HCT116 (cell line): Measurements from ENCODE around the gene BPIFB4. TPM values are rescaled to one million over a fixed set of nuclear protein-coding genes. Genes with fewer than 3 reads are reported as not detected.

Source experiments
- ATAC-seq: fragments of 200-7000 bp; cut with Tn5 transposase; 2 replicates; pipeline ENCODE4 v1.9.1; 2020; ENCODE audit warnings: mild to moderate bottlenecking, moderate library complexity
- BruUV-seq: library from RNA; stranded (reverse); fragments of 400-500 nt; replicated peaks from 2 replicates; lab custom pipeline; 2021; lab: Mats Ljungman, UMichigan
- CTCF ChIA-PET: fragments of 300-600 bp; sonication (Branson Sonifier 250); formaldehyde crosslinking; loops from one replicate; lab custom pipeline; 2021; ENCODE audit warnings: antibody characterized with exemption; lab: Charles Lee
- POLR2A ChIA-PET: fragments of 300-600, 350-600 bp; sonication (Branson Sonifier 250); formaldehyde crosslinking; loops from one replicate; lab custom pipeline; 2021; ENCODE audit warnings: antibody characterized with exemption; lab: Charles Lee
- RAD21 ChIA-PET, 2 experiments: fragments of 300-600 bp; sonication (Branson Sonifier 250); formaldehyde crosslinking; loops; one replicate each; lab custom pipeline; 2023; ENCODE audit warnings: low total read pairs in 2 of 2; ENCODE audit not compliant: uncharacterized antibody in 2 of 2, unreplicated experiment in 2 of 2, low non-redundant PET in 1 of 2; lab: Charles Lee
- DNase-seq: peaks from one replicate; pipeline ENCODE4 v3.0.0-alpha.2; 2010; ENCODE audit warnings: low read depth, low spot score
- H2AFZ ChIP-seq: fragments of 200-600 bp; shearing (Covaris generic), sonication (generic); 2 replicates; pipeline ENCODE4 v1.6.1; 2017; ENCODE audit warnings: low read depth, mixed run types, mixed read lengths, antibody characterized with exemption, low read length; ENCODE audit not compliant: poor library complexity, severe bottlenecking
- H3K27ac ChIP-seq: 2 replicates; pipeline ENCODE4 v1.5.1; 2012; ENCODE audit warnings: low read depth, low read length
- H3K27me3 ChIP-seq: fragments of 200-600 bp; sonication (generic); 2 replicates; pipeline ENCODE4 v1.6.1; 2016; ENCODE audit warnings: mixed run types, low read length, mixed read lengths; ENCODE audit not compliant: insufficient read depth
- H3K36me3 ChIP-seq, 2 experiments: fragments of 200-500 bp in 1 of 2; fragments of 200-600 bp in 1 of 2; sonication (Bioruptor generic) in 1 of 2; sonication (generic) in 1 of 2; 2 replicates each; pipeline versions ENCODE4 v1.5.1 to v1.6.1; 2014 to 2016; ENCODE audit warnings: low read length in 2 of 2, inconsistent platforms in 1 of 2, mixed read lengths in 1 of 2, mixed run types in 1 of 2; ENCODE audit not compliant: insufficient read depth in 2 of 2, control insufficient read depth in 1 of 2
- H3K4me1 ChIP-seq, 2 experiments: fragments of 200-600 bp in 1 of 2; sonication (generic) in 1 of 2; 2 replicates each; pipeline versions ENCODE4 v1.5.1 to v1.6.1; 2012 to 2017; ENCODE audit warnings: low read length in 2 of 2, inconsistent platforms in 1 of 2, mild to moderate bottlenecking in 1 of 2, mixed read lengths in 1 of 2, mixed run types in 1 of 2, moderate library complexity in 1 of 2; ENCODE audit not compliant: insufficient read depth in 2 of 2, control insufficient read depth in 1 of 2
- H3K4me2 ChIP-seq: fragments of 200-600 bp; sonication (generic); 2 replicates; pipeline ENCODE4 v1.6.1; 2017; ENCODE audit warnings: mixed run types, low read length, mixed read lengths
- H3K4me3 ChIP-seq, 2 experiments: fragments of 200-600 bp in 1 of 2; sonication (generic) in 1 of 2; replicated peaks in 1 of 2; 2 replicates each; pipeline ENCODE4 v1.5.1; 2011 to 2016; ENCODE audit warnings: low read length in 2 of 2, control low read depth in 1 of 2, low read depth in 1 of 2, mild to moderate bottlenecking in 1 of 2, mixed read lengths in 1 of 2, mixed run types in 1 of 2
- H3K79me2 ChIP-seq: fragments of 200-600 bp; sonication (generic); 2 replicates; pipeline ENCODE4 v1.6.1; 2017; ENCODE audit warnings: mild to moderate bottlenecking, mixed run types, low read length, moderate library complexity, mixed read lengths; ENCODE audit not compliant: insufficient read depth
- H3K9ac ChIP-seq: fragments of 200-600 bp; sonication (generic); 2 replicates; pipeline ENCODE4 v1.6.1; 2016; ENCODE audit warnings: low read length, mixed read lengths
- H3K9me2 ChIP-seq: fragments of 200-600 bp; sonication (generic), shearing (Covaris generic); 2 replicates; pipeline ENCODE4 v1.6.1; 2017; ENCODE audit warnings: mixed run types, mild to moderate bottlenecking, moderate library complexity; ENCODE audit not compliant: insufficient read depth
- H3K9me3 ChIP-seq, 2 experiments: fragments of 200-500 bp in 1 of 2; fragments of 200-600 bp in 1 of 2; sonication (Bioruptor generic) in 1 of 2; sonication (generic) in 1 of 2; 2 replicates each; pipeline ENCODE4 v1.6.1; 2014 to 2017; ENCODE audit warnings: low read length in 2 of 2, mixed read lengths in 2 of 2, inconsistent platforms in 1 of 2, low read depth in 1 of 2, mild to moderate bottlenecking in 1 of 2, mixed run types in 1 of 2, moderate library complexity in 1 of 2; ENCODE audit not compliant: control insufficient read depth in 1 of 2, insufficient read depth in 1 of 2
- H4K20me1 ChIP-seq: fragments of 200-600 bp; sonication (generic), shearing (Covaris generic); 2 replicates; pipeline ENCODE4 v1.6.1; 2017; ENCODE audit warnings: mixed run types, mild to moderate bottlenecking, moderate library complexity; ENCODE audit not compliant: insufficient read depth
- EGR1 ChIP-seq: IDR thresholded peaks from 2 replicates; pipeline ENCODE4 v1.6.1; 2012; ENCODE audit warnings: low read depth
- EZH2 ChIP-seq: fragments of 200-600 bp; sonication (generic); IDR thresholded peaks from 2 replicates; pipeline ENCODE4 v1.6.1; 2017; ENCODE audit warnings: antibody characterized with exemption, mixed run types
- EZH2phosphoT487 ChIP-seq: fragments of 200-600 bp; IDR thresholded peaks from 2 replicates; pipeline ENCODE4 v1.6.1; 2018; ENCODE audit warnings: antibody characterized with exemption, borderline replicate concordance
- JUND ChIP-seq: IDR thresholded peaks from 2 replicates; pipeline ENCODE4 v1.6.1; 2012
- SIN3A ChIP-seq: IDR thresholded peaks from 2 replicates; pipeline ENCODE4 v1.6.1; 2012; ENCODE audit warnings: low read depth
- SRF ChIP-seq: IDR thresholded peaks from 2 replicates; pipeline ENCODE4 v1.6.1; 2012; ENCODE audit warnings: low read depth
- YY1 ChIP-seq: IDR thresholded peaks from 2 replicates; pipeline ENCODE4 v1.6.1; 2011; ENCODE audit warnings: low read length, low read depth, moderate library complexity, mild to moderate bottlenecking; ENCODE audit not compliant: insufficient replicate concordance; ENCODE audit errors: extremely low read depth
- ZNF274 ChIP-seq: fragments of 200-500 bp; sonication (Bioruptor generic); IDR thresholded peaks from 2 replicates; pipeline ENCODE4 v1.6.1; 2014; ENCODE audit warnings: mild to moderate bottlenecking, low read depth, low read length, inconsistent platforms
- intact Hi-C: fragments of 100-400 bp; cut with micrococcal nuclease; formaldehyde crosslinking; loops from 2 replicates; pipeline ENCODE4 v1.10.0; 2022
- total RNA-seq: library from RNA; stranded (reverse); gene quantifications from one replicate; pipeline ENCODE4 v1.2.1, GENCODE V29; 2021; ENCODE audit not compliant: unreplicated experiment
- TF ChIP-seq, protein P1 (sequence below): IDR thresholded peaks from 2 replicates; pipeline ENCODE4 v1.6.1; 2011; ENCODE audit warnings: mild to moderate bottlenecking, low read length, moderate library complexity; ENCODE audit not compliant: insufficient replicate concordance; ENCODE audit errors: extremely low read depth
- TF ChIP-seq, protein P2 (sequence below): IDR thresholded peaks from 2 replicates; pipeline ENCODE4 v1.6.1; 2012
- TF ChIP-seq, protein P3 (sequence below): IDR thresholded peaks from 2 replicates; pipeline ENCODE4 v1.6.1; 2012; ENCODE audit warnings: low read depth

The BPIFB4 gene
- total RNA-seq, 1 experiment from 2014 or later: not detected

DNA sequence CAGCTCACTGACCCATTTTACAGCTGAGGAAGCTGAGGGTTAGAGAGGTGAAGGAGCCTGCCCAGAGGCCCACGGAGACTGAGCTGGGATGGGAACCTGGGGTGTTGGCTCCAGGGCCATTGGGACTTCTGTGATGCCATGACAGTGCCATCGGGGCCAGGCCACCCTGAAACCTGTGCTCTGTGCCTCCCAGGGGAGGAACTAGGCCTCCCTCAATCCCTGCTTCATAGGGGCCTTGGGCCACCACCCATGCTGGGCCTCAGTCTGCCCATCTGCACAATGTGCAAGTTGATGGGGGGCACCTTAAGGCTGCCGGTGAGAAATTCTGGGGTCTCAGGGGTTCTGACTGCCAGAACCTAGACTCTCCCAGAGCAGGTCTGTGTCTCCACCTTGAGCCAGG, 24.9 kb downstream of the BPIFB4 start (continued):
- TF ChIP-seq EZH2 (no peak), SRF (no peak), SIN3A (no peak)
- TF ChIP-seq, protein P1, sequence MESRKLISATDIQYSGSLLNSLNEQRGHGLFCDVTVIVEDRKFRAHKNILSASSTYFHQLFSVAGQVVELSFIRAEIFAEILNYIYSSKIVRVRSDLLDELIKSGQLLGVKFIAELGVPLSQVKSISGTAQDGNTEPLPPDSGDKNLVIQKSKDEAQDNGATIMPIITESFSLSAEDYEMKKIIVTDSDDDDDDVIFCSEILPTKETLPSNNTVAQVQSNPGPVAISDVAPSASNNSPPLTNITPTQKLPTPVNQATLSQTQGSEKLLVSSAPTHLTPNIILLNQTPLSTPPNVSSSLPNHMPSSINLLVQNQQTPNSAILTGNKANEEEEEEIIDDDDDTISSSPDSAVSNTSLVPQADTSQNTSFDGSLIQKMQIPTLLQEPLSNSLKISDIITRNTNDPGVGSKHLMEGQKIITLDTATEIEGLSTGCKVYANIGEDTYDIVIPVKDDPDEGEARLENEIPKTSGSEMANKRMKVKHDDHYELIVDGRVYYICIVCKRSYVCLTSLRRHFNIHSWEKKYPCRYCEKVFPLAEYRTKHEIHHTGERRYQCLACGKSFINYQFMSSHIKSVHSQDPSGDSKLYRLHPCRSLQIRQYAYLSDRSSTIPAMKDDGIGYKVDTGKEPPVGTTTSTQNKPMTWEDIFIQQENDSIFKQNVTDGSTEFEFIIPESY: no peak

DNA sequence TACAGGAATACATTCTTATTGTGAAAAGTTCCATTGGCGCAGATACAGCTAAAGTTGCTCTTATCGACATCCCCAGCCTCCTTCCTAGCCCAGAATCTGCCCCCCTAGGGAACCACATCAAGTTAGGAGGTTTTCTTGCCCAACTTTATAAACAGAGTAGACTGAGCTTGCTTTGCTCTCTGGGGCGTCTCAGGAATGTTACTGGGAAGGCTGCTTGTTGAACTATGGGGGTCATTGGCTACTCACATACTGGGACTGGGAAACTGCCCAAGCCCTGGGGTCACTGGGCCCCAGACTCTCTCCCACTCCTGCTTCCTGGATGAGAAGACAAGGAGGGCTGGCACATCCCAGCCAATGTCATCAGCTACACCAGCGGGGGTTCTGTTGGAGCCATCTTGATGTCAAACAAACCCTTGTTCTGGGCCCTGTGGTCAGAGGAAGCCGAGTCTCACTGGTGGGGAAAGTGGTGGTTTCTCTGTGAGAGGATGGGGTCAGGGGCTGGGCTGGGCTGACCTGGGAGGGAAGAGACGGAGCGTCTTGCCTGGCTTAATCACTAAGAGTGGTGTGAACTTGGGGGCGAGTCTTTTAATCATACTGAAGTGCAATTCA, 26.0 kb downstream of the BPIFB4 start:
- ChIA-PET RAD21 (no interaction called here), POLR2A (interaction anchor here (0.6 kb wide), 1 partner anchor 1064 kb away, joined by 3 read pairs; no protein-coding TSS in a partner anchor), CTCF (interaction anchor here (1.0 kb wide), 1 partner anchor 9 kb away, joined by 3 read pairs; no protein-coding TSS in a partner anchor)
- BruUV-seq: no TSS peak
- Histone ChIP-seq H3K4me1 (no peaks in the 10 kb centered on the region), H4K20me1 (no peaks in the 10 kb centered on the region), H3K27ac (no peak overlapping the region), H3K4me3 (no peak overlapping the region), H3K27me3 (no peaks in the 10 kb centered on the region), H3K9ac (no peak overlapping the region), H3K79me2 (no peaks in the 10 kb centered on the region), H3K4me2 (no peak overlapping the region), H2AFZ (no peak overlapping the region), H3K9me2 (no peaks in the 10 kb centered on the region), H3K36me3 (no peaks in the 10 kb centered on the region), H3K9me3 (no peaks in the 10 kb centered on the region)
- no peak for DNase-seq
- ATAC-seq: no peak
- TF ChIP-seq SRF (no peak), EZH2phosphoT487 (no peak), EZH2 (no peak), ZNF274 (no peak), EGR1 (no peak), JUND (no peak), YY1 (no peak)
- TF ChIP-seq, protein P2, sequence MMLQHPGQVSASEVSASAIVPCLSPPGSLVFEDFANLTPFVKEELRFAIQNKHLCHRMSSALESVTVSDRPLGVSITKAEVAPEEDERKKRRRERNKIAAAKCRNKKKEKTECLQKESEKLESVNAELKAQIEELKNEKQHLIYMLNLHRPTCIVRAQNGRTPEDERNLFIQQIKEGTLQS: no peak
- TF ChIP-seq, protein P1: no peak
- TF ChIP-seq, protein P3, sequence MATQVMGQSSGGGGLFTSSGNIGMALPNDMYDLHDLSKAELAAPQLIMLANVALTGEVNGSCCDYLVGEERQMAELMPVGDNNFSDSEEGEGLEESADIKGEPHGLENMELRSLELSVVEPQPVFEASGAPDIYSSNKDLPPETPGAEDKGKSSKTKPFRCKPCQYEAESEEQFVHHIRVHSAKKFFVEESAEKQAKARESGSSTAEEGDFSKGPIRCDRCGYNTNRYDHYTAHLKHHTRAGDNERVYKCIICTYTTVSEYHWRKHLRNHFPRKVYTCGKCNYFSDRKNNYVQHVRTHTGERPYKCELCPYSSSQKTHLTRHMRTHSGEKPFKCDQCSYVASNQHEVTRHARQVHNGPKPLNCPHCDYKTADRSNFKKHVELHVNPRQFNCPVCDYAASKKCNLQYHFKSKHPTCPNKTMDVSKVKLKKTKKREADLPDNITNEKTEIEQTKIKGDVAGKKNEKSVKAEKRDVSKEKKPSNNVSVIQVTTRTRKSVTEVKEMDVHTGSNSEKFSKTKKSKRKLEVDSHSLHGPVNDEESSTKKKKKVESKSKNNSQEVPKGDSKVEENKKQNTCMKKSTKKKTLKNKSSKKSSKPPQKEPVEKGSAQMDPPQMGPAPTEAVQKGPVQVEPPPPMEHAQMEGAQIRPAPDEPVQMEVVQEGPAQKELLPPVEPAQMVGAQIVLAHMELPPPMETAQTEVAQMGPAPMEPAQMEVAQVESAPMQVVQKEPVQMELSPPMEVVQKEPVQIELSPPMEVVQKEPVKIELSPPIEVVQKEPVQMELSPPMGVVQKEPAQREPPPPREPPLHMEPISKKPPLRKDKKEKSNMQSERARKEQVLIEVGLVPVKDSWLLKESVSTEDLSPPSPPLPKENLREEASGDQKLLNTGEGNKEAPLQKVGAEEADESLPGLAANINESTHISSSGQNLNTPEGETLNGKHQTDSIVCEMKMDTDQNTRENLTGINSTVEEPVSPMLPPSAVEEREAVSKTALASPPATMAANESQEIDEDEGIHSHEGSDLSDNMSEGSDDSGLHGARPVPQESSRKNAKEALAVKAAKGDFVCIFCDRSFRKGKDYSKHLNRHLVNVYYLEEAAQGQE: no peak
- intact Hi-C loops: no loop called here
